Naive thymus-derived CD8-positive, alpha-beta T cell (primary cell): ENCODE results near the gene ZFP42. TPM values are rescaled to one million over a fixed set of nuclear protein-coding genes. Genes with fewer than 3 reads are reported as not detected.

Experiments
- polyA plus RNA-seq, 3 donors: library from polyadenylated mRNA; unstranded; fragments of 300-500 nt; fragmentation: Illumina TruSeq; gene quantifications; one replicate each; pipeline ENCODE4 v1.2.3, GENCODE V29; 2021
- total RNA-seq, 8 experiments: library from RNA in 2 of 8; stranded (reverse) in 2 of 8; gene quantifications; one replicate each; pipeline ENCODE4 v1.2.3 and lab custom pipeline; 2021 to 2026

ZFP42 gene
- total and polyA plus RNA-seq, 5 experiments from 2014 or later: not detected

Other genes with a start within 250 kb of the ZFP42 start
- gene TRIML2, start 113.8 kb downstream of the ZFP42 start, total RNA-seq: not detected
- gene TRIML2, start 113.8 kb downstream of the ZFP42 start, polyA plus RNA-seq: not detected
- gene TRIML1, start 143.7 kb downstream of the ZFP42 start, total RNA-seq: not detected
- gene TRIML1, start 143.7 kb downstream of the ZFP42 start, polyA plus RNA-seq: not detected